GM19372 (cell line): ENCODE results near the gene TXNRD1.
"Not testable (repeated sequence)": the region's sequence is repeated elsewhere in the genome, so short reads cannot be mapped to it uniquely, and the experiment has no call there.

Experiments used
- ATAC-seq: cut with Tn5 transposase; IDR thresholded peaks from one replicate; pipeline ENCODE4 v1.9.1; 2021; ENCODE audit warnings: mild to moderate bottlenecking, low read depth, moderate library complexity; ENCODE audit not compliant: unreplicated experiment

TXNRD1 gene

GRCh38 chr12:104189915-104190555 lies 25.5 kb upstream of the TXNRD1 start:
- ATAC-seq, result no peak

- no peak for ATAC-seq
Observed at GRCh38 chr12:104190641-104191176, 24.9 kb upstream of the TXNRD1 start.

GRCh38 chr12:104197264-104197663 lies 18.3 kb upstream of the TXNRD1 start:
- no peak for ATAC-seq

GRCh38 chr12:104199964-104200363 lies 15.6 kb upstream of the TXNRD1 start:
- ATAC-seq, result no peak

GRCh38 chr12:104201238-104202001 lies 14.2 kb upstream of the TXNRD1 start:
- ATAC-seq, result no peak

GRCh38 chr12:104204690-104205480 lies 10.7 kb upstream of the TXNRD1 start:
- no peak for ATAC-seq

- ATAC-seq, result no peak
Observed at GRCh38 chr12:104207416-104208205, 8.0 kb upstream of the TXNRD1 start.

- no peak for ATAC-seq
Observed at GRCh38 chr12:104212516-104212915, 3.1 kb upstream of the TXNRD1 start.

- ATAC-seq, result no peak
Observed at GRCh38 chr12:104213952-104214351, 1.6 kb upstream of the TXNRD1 start.

- no peak for ATAC-seq
Observed at GRCh38 chr12:104216521-104216924, 944 bp downstream of the TXNRD1 start.

GRCh38 chr12:104218506-104218905 lies 2.9 kb downstream of the TXNRD1 start:
- not testable (repeated sequence) for ATAC-seq

GRCh38 chr12:104218935-104219334 lies 3.4 kb downstream of the TXNRD1 start:
- no peak for ATAC-seq

GRCh38 chr12:104219361-104219892 lies 3.8 kb downstream of the TXNRD1 start:
- ATAC-seq, result no peak

- no peak for ATAC-seq
Observed at GRCh38 chr12:104219908-104220404, 4.4 kb downstream of the TXNRD1 start.

- ATAC-seq, result no peak
Observed at GRCh38 chr12:104220931-104221330, 5.4 kb downstream of the TXNRD1 start.

GRCh38 chr12:104222976-104223375 lies 7.4 kb downstream of the TXNRD1 start:
- no peak for ATAC-seq

GRCh38 chr12:104223712-104224111 lies 8.1 kb downstream of the TXNRD1 start:
- no peak for ATAC-seq

- ATAC-seq, result no peak
Observed at GRCh38 chr12:104226672-104227071, 11.1 kb downstream of the TXNRD1 start.

- ATAC-seq, result no peak
Observed at GRCh38 chr12:104230304-104231095, 14.9 kb downstream of the TXNRD1 start.
